SK-N-MC (cell line): ENCODE measurements around the gene SLC26A11.

Experiments
- EZH2 ChIP-seq: fragments of 200-600 bp; sonication (generic); IDR thresholded peaks from one replicate; pipeline ENCODE4 v1.6.1; 2017; ENCODE audit warnings: antibody characterized with exemption
- FOXP2 ChIP-seq: optimal IDR thresholded peaks from 2 replicates; pipeline ENCODE3; 2011; ENCODE audit warnings: mild to moderate bottlenecking, moderate library complexity; ENCODE audit not compliant: insufficient read depth; ENCODE audit errors: extremely low read length, control extremely low read depth

DNA sequence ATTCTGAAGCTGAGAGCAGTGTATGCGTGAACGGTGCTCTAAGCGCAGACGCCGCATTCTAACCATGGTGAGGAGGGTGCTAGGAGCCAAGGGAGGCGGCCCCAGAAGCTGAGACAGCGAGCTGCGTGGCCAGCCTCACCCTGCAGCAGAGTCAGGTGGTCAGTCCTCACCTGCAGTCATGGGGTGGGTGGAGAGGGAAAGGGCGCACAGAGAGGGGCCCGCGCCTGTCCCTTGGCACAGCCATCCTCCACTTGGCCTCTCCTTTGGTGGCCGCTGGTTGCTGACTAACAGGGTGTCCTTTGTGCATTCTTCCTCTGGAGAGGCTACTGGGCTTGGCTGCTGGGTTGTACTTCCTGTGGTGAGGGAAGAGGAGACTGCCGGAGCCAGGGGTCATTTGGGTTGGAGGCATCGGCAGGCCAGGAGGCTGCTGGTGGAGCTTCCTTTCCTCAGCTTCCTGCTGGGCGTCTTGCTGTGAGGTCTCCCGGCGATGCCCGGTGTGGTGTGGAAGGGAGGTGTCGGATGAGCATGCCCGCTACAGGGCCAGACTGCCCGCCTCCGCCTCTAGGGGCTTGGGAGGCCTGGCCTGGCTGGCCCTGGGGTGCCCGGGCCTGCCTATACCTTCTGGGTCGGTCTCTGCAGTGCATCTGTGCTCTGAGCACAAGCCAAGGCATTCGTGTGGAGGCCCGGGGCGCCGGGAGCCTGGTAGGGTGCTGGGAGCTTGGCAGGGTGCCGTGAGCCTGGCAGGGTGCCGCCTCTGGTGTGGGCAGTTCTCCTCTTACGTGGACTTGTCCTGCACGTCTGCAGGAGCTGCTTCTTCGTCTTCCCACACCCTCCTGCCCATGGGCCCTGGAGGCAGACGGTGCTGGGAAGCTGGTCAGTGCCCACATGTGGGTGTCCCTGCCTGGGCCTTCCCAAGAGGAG, 57.8 kb downstream of the SLC26A11 start:
- TF ChIP-seq EZH2 (no peak), FOXP2 (no peak)
